ENCODE results near the gene FHIT.
A peak's percentile ranks its signal among the peaks of the same experiment; 100 is the strongest.
"Not testable (repeated sequence)": the region's sequence is repeated elsewhere in the genome, so short reads cannot be mapped to it uniquely, and the experiment has no call there.

FHIT gene

DNA sequence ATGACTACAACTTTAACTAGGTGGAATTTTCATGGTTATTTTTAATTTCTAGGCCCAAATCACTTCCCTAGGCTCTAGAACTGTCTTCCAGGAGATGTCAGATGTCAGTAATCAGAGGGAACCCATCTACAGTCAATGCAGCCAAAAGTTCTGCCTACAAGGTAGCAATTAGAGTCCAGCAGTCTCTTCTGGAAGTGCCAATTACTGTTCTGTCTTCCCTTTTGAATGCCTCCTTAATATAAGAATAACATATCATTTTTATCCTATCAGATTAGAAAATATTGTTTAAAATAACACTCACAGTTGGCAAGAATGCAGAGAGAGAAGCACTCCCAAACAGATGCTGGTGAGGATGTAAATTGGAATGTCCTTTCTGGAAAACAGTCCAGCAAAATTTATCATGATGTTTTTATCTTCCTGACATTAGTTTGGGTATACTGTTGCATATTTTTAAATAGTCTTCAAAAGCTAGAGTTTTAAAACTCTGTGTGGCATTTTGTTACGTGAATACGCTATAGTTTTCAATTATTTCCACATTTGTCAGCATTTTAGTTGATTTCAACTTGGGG, 543.7 kb downstream of the FHIT start:
- DNase-seq (ENCODE audit: low read depth, low spot score), result no peak

DNA sequence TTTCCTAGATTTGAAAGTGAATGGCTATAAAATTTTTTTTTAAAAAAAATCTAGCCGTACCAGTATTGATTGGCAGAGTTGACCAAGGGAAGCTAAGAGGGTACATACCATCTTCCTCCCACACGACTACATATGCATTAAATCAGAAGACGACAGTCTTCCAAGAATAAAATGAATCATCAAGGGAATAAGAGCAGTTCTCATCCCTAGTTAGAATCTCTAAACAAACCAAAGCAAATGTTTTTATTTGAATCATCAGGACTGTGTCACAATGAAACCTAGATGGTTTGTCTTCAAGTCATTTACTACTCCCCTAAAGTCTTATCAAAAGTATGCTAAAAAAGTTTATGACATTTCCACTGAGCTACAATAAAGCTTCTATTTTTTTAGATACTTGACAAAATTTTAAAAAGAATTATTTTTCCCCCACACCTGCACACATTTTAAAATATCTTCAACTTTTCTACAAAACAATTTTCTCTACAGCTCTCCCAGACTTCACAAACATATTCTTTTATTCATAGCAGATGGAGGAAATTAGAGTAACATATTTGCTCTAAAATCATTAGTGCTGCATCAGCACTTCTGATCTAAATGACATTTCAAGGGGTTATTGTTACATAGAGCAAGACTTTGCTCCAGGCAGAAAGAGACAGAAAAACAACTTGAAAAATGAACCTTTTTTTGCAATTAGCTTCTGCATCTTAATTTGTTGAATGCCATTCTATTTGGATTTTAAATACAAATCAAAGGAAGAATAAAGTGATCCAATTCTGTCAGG, 547.1 kb downstream of the FHIT start:
- no peak for DNase-seq (ENCODE audit: low read depth, low spot score)

DNA sequence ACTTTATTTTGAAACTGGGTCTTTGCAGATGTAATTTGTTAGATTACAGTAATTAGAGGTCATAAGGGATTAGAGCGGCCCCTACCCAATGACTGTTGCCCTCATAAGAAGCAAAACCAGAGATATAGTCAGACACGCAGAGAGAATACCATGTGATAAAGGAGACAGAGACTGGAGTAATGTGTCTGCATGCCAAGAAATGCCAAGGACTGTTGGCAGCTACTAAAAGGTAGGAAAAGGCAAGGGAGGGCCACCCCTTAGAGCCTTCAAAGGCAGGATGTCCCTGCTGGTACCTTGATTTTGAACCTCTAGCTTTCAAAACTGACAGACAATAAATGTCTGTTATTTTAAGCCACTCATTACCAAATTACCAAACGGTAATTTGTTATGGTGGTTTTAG, 548.2 kb downstream of the FHIT start:
- DNase-seq (ENCODE audit: low read depth, low spot score), result no peak

DNA sequence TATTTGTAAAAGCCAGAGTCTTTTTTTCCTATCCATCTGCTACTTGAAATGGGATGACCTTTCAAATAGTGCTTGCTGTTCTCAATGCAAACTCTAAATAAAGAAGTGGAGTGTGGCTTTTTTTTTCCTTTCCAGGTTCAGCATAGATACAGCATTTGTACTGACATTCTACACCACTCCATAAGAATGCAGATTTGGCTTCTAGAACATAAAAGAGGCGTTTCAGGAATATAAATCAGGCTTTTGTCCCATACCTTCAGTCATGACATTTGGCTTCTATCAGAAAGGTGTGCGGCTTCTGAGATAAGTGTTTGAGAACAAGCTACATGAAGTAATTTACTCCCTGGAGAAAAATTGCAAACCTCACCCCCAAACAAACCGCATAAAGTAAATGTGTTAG, 553.1 kb downstream of the FHIT start:
- DNase-seq (ENCODE audit: low read depth, low spot score), result no peak

DNA sequence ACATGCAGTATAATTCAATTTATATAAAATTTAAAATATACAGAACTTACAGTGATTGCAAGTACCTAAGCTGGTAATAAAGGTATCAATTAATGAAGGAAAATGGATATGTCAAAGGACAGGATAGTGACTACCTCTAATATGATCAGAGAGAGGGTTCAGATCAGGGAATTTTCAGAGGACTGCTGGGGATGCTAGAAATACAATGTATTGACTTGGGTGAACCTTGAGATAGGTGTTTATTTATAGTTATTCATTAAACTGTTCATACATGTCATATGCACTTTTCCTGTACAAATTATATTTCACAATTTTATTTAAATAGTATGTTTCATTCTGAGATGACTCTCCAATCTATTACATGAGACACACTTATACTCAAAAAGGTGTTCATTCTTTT, 554.1 kb downstream of the FHIT start:
- no peak for DNase-seq (ENCODE audit: low read depth, low spot score)

DNA sequence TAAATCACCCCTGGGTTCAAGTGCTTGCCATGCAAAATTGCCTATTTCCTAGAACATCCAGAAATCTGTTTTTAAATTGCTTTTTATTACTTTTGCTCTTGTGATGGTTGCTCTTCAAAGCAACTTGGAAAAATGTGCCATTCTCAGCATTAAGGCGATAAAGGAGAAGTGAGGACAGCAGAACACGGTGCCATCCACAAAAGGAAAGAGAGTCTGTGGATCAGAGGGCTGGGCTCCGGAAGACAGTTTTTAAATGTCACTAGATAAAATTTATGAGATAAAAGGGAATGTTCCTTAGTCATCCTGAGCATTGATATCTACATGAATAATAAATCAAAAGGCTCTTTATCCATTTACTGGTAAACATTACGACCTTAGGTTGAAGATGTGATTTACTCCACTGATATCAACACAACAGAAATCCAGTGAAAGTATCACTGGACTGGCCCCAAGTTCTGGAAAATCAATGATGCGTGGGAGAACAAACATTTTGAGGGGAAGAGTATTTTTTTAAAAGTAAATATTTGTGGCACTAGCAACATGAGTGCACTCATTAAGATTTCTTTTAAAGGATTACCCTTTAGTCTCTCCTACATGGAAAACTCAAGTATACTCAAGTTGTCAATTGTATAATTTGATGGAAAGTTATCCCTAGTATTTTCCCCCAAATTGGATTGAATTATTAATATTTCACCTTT, 554.7 kb downstream of the FHIT start:
- no peak for DNase-seq (ENCODE audit: low read depth, low spot score)

DNA sequence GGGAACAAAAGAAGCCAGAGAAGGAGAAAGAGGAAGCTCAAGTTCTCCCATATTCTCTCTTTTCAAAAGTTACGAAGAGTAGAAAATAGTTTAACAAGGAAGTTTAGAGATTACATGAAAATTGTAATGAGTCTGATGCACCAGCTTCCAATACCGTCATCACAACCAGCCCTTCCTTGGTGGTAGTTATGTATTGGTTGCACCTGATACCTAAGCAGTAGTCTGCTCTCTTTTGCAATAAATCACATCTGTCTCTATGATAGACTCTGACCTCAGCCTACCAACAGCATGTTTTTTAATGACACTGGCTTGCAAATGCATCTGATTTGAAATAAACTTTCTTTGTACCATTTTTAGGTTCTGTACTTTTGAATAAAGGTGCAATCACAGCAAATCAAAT, 575.8 kb downstream of the FHIT start:
- DNase-seq (ENCODE audit: low read depth, low spot score), result no peak

DNA sequence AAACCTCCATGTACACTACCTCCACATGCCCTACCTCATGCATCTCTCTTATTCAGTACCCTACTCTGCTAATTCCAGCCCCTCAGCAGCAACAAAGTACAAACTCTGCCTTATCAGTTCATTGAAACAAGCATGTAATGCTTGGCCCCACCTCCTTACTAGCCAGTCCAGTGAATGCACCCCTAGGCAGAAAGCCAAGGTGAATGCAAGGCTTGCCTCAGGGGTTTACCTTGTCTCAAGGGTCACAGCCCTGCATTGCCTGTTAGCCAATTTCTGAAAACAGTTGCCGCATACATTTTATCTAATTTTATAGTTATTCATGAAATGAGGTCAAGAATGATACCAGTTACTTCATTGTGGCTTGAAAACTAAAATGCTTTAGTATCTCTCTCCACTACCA, 576.4 kb downstream of the FHIT start:
- DNase-seq (ENCODE audit: low read depth, low spot score), result no peak

DNA sequence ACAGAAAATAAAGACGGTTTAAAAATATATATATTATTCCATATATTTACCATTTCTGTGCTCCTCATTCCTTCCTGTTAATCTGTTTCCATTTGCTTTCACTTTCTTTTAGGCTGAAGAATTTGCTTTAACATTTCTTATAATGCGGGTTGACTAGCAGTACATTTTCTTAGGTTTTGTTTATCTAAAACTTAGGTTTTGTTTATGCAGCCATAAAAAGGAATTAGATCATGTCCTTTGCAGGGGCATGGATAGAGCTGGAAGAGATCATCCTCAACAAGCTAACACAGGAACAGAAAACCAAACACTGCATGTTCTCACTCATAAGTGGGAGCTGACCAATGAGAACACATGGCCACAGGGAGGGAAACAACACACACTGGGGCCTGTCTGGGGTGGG, 578.1 kb downstream of the FHIT start:
- DNase-seq (ENCODE audit: low read depth, low spot score), result no peak

DNA sequence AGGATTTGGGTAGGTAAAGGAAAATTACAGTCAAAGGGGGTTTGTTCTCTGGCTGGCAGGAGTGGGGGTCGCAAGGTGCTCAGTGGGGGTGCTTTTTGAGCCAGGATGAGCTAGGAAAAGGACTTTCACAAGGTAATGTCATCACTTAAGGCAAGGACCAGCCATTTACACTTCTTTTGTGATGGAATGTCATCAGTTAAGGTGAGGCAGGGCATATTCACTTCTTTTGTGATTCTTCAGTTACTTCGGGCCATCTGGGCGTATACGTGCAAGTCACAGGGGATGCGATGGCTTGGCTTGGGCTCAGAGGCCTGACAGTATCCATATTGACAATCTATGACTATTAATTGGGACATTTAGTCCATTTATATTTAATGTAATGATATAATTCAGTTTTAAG, 578.9 kb downstream of the FHIT start:
- not testable (repeated sequence) for DNase-seq (ENCODE audit: low read depth, low spot score)

DNA sequence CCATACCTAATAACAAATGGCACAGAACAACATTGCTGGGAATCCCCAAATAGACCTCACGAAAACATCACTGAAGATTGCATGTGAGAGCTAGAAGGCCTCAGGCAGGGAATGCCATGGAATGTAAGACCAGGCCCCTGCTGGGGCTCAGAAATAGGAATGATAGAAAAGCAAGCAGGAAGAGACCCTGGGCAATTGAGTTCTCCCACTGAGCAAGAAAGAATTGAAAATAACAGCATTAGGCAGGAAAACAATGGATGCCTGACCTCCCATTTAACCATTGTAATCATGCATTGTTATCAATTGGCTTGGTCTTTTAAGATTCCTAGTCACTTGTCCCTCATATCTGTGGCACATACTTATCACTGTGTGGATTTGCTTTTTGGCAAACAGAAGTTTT, 581.6 kb downstream of the FHIT start:
- peak; percentile 79 for DNase-seq (ENCODE audit: low read depth, low spot score)

DNA sequence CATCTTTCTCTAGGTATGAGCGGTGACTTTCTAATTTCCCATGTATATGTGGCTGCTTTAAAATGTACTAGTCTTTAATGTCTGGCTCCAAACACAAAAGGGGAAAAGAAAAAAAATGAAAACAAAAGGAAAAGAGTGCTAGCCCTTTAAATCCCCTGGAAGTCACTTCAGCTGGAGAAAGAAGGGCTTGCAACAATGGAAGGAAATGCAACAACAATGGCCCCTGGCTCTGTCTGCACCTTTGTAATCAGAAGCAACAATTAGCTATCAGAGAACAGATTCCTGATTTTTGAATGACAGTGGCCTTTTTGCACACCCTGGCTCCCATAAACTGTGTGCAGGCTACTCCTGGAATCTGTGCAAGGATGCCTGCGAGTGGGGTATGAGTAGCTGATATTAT, 591.2 kb downstream of the FHIT start:
- peak; percentile 14 for DNase-seq (ENCODE audit: low read depth, low spot score)

DNA sequence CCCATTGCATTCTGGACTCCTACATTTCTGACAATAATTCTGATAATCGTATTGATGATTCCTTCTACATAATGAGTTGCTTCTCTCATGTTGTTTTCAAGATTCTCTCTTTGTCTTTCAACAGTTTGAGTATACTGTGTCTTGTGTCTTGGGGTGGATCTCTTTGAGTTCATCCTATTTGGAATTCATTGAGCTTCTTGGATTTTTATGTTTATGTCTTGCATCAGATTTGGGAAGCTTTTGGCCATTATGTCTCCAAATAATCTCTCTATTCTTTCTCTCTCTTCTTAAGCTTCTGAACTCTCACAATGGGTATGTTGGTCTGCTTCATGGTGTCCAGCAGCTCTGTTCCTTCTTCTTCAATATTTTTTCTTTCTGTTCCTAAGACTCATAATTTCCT, 592.2 kb downstream of the FHIT start:
- DNase-seq (ENCODE audit: low read depth, low spot score), result no peak

DNA sequence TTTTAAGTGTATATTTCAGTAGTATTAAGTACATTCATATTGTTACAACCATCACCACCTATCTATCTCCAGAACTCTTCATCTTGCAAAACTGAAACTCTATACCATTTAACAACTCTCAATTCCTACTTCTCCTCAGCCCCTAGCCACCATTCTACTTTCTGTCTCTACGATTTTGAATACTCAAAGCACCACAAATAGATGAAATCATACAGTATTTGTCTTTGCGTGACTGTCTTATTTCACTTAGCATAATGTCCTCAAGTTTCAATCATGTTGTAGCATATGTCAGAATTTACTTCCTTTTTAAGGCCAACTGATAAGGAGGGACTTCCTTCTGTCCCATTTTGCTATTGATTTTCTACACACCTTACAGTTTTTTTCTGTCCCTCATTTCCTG, 593.3 kb downstream of the FHIT start:
- no peak for DNase-seq (ENCODE audit: low read depth, low spot score)

DNA sequence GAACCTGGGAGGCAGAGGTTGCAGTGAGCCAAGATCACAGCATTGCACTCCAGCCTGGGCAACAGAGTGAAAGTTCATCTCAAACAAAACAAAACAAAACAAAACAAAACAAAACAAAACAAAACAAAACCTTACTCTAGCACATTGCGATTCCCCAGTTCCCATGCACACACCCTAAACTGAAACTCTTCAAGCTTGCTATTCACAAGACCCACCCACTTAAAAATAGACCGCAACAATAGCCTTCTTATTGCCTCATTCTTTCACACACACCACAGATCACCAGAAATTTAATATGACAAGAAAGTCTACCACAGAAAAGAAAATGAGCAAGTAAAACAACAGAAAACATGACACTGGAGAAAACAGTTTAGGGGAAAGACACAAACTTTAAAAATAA, 598.4 kb downstream of the FHIT start:
- DNase-seq (ENCODE audit: low read depth, low spot score), result no peak

DNA sequence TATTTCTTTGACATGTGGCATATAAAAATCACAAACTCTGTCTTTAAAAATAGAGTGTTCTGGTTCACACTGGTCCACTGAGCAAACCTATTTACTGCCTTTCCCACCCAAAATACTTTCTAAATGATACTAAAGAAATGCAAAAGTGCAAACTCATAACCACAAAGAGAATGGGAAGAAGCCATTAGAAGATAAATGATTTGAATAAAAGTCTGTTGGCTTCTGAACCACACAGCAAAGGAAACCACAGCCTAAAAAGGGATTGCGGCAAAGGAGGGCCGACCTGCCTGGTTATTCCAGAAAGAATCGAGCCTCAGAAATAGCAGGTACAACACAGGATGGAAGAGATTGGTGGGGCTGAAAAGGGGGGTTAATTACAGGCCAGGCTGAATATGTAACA, 599.5 kb downstream of the FHIT start:
- no peak for DNase-seq (ENCODE audit: low read depth, low spot score)

DNA sequence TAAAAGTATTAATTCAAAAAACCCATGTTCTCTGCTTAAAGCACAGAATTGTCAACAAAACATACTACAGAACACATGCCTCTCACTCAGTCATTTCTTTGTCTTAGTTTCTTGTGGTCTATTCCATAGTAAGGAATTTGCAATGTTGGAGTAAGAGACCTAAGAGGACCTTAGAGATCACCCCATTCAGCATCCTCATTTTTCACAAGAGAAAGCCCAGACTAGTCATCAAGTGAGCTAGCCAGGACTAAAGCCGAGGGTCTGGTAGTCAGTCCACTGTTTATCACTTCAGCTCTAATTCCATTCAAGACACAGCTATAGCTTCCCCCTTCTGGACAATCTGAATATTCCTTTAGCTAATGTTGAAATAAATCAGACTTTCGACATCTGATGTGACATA, 601.1 kb downstream of the FHIT start:
- no peak for DNase-seq (ENCODE audit: low read depth, low spot score)

DNA sequence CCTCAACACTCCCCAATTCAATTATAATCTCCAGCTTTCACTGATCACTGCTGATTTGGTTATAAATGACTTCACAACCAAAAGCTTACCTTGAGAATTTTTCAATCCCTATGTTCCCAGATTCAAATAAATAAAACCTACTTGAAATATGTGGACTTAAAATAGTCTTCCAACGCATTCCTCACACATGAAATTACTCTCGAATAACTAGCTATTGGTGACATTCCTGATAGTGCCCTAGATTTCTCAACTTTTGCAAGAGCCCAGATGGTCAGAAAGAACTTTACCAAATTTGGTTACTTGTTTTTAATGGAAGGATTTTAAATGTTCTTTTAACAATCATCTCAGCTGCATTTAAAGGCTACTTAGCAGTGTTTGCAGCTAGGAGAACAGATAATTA, 605.5 kb downstream of the FHIT start:
- no peak for DNase-seq (ENCODE audit: low read depth, low spot score)

DNA sequence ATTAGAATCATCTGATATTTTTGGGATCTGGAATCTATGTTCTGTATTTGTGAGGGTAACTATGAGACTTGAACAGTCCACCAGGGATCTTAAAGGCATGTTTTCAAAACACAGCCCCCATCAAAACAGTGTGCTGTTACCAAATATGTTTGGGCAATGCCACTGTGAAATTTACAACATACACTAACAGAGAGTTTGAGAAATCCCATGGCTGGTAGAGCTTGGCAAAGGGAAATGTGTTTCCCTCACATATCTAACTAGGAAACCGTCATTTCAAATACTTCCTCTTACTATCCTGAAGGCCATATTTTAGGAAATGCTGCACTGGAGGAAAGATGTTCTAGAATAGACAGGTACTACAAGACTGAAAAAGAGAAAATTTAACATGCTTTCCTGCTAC, 607.4 kb downstream of the FHIT start:
- DNase-seq (ENCODE audit: low read depth, low spot score), result no peak

DNA sequence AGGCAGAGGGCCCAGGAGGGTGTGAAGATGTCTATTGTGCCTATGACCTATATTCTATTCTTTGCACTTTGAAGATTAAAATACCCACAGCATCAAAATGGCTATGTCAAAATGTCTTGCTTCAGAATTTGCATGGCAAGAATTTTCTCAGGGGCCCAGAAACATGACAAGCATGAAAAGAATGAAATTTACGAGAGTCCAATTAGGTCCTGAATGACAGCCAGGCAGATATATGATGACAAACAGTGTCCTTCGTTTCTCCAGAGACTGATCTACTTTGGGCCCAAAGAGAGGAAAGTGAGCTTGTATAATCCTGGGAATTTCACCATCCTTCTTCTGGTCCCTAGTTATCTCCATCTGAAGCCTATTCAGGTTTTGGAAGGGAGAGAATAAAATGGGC, 609.9 kb downstream of the FHIT start:
- DNase-seq (ENCODE audit: low read depth, low spot score), result no peak

DNA sequence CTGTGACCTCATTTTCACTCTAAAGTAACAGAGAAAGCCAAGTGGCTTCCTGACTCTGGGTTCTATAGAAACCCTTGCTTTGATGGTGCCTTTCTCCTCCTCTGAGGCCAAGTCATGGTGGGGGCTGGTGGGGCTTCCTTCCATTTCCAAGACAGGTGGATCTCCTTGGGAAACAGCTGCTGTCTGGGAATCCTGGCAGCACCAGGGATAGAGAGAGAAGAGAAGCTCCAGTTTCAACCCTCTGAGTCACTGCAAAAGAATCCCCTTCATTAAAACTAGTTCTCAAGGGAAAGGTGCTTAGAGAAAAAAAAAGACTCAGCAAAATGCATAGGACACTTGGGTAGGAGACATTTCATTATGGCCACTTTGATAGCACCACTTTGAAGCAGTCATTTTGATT, 614.4 kb downstream of the FHIT start:
- peak; percentile 70 for DNase-seq (ENCODE audit: low read depth, low spot score)

DNA sequence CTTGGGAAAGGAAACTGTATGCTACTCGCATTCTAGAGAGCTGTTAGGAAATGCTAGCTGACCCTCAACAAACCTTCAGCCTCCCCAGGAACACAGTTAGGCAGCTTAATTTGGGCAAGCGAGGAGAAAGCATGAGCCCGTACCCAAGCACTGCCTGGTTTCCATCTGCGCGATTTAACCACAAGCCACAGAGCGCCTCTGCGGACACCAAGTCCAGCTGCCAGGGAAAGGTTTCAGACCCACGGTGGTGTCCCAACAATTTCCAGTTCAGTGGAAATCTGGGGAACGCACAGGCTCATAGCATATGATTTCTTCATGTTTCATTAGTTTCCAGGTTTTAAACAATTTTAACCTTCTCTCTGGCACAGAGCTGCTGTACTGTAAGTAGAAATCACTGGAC, 617.6 kb downstream of the FHIT start:
- DNase-seq (ENCODE audit: low read depth, low spot score), result no peak

DNA sequence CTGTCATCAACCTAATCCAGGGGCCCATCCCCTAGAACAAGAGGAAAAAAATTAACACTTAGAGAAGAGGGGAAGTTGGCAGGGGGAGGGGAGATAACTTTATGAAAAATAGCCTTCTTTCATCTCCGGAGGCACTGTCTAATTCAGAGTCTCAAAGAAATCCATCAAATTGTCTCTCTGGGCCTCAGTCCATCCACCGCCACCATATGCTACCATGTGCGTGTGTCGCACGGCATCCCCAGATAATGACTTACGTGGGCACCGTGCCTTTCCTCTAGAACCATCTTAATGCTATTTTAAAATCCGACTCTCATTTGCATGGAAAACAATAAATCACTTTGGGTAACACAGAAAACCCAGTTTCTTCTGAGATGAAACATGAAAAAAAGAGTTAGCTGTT, 619.7 kb downstream of the FHIT start:
- no peak for DNase-seq (ENCODE audit: low read depth, low spot score)
